Pericardium fibroblast (primary cell): Measurements from ENCODE around the gene GAGE12J. TPM values are rescaled to one million over a fixed set of nuclear protein-coding genes. Genes with fewer than 3 reads are reported as not detected.

ENCODE experiments used
- total RNA-seq: library from RNA; depleted of rRNA; stranded (reverse); fragments of >200 nt; gene quantifications from 2 replicates; pipeline ENCODE4 v1.2.3, GENCODE V29; 2015

The GAGE12J gene
- not detected in 2 replicates for total RNA-seq

GRCh38 chrX:49321737-49322136 is at the start of gene GAGE12J:
Gene GAGE12J, plus strand, starts transcription at chrX:49322037. Its CDS starts 1,157 bp downstream, at chrX:49323194.

GRCh38 chrX:49303346-49303745 is 18.5 kb upstream of the GAGE12J start, which contains the start of gene GAGE10:
Gene GAGE10, plus strand, starts transcription at chrX:49303646. Its CDS starts 1,214 bp downstream, at chrX:49304860.

GRCh38 chrX:49331282-49331681 is 9.4 kb downstream of the GAGE12J start, which contains the start of gene GAGE13:
Gene GAGE13, plus strand, starts transcription at chrX:49331582. Its CDS starts 1,156 bp downstream, at chrX:49332738.

Other genes starting within 250 kb of the GAGE12J start
- 38.2 and 38.6 TPM in 2 replicates for gene PRAF2, start 248.0 kb upstream of the GAGE12J start, total RNA-seq
- gene WDR45, start 242.2 kb upstream of the GAGE12J start, total RNA-seq: 54.2 and 77.4 TPM in 2 replicates
- gene GPKOW, start 198.3 kb upstream of the GAGE12J start, total RNA-seq: 19.0 and 19.7 TPM in 2 replicates
- 0.93 and 1.0 TPM in 2 replicates for gene MAGIX, start 159.3 kb upstream of the GAGE12J start, total RNA-seq
- gene PLP2, start 150.1 kb upstream of the GAGE12J start, total RNA-seq: 42.6 and 63.9 TPM in 2 replicates
- gene PRICKLE3, start 135.7 kb upstream of the GAGE12J start, total RNA-seq: 7.1 and 15.0 TPM in 2 replicates
- 0.23 and 1.4 TPM in 2 replicates for gene SYP, start 121.8 kb upstream of the GAGE12J start, total RNA-seq
- not detected in 2 replicates for gene CACNA1F, start 88.7 kb upstream of the GAGE12J start, total RNA-seq
- 13.0 and 13.7 TPM in 2 replicates for gene CCDC22, start 86.6 kb upstream of the GAGE12J start, total RNA-seq
- gene FOXP3, start 57.3 kb upstream of the GAGE12J start, total RNA-seq: not detected in 2 replicates
- gene PPP1R3F, start 52.2 kb upstream of the GAGE12J start, total RNA-seq: 6.0 and 16.3 TPM in 2 replicates
- not detected in 2 replicates for gene GAGE10, start 18.4 kb upstream of the GAGE12J start, total RNA-seq
- not detected in 2 replicates for gene GAGE13, start 9.5 kb downstream of the GAGE12J start, total RNA-seq
- gene GAGE12C, start 210.1 kb downstream of the GAGE12J start, total RNA-seq: not detected in 2 replicates
- gene GAGE12D, start 219.7 kb downstream of the GAGE12J start, total RNA-seq: not detected in 2 replicates
- gene GAGE12E, start 229.3 kb downstream of the GAGE12J start, total RNA-seq: not detected in 2 replicates
- not detected in 2 replicates for gene GAGE12F, start 238.8 kb downstream of the GAGE12J start, total RNA-seq
- not detected in 2 replicates for gene GAGE12G, start 248.4 kb downstream of the GAGE12J start, total RNA-seq